HFF-Myc (cell line): ENCODE measurements around the gene NUDCD3.

ENCODE experiments used
- DNase-seq: peaks from one replicate; pipeline ENCODE4 v3.0.0-alpha.2; 2011; ENCODE audit warnings: low read depth; ENCODE audit errors: extremely low read depth
- H3K4me3 ChIP-seq: replicated peaks from 2 replicates; pipeline ENCODE4 v1.5.1; 2011; ENCODE audit warnings: low read depth, mild to moderate bottlenecking, control low read depth, low read length
- TF ChIP-seq, protein P1 (sequence below): IDR thresholded peaks from 2 replicates; pipeline ENCODE4 v1.5.1; 2012; ENCODE audit warnings: mild to moderate bottlenecking, low read depth, low read length, control low read depth; ENCODE audit errors: missing control alignments

Gene NUDCD3

DNA sequence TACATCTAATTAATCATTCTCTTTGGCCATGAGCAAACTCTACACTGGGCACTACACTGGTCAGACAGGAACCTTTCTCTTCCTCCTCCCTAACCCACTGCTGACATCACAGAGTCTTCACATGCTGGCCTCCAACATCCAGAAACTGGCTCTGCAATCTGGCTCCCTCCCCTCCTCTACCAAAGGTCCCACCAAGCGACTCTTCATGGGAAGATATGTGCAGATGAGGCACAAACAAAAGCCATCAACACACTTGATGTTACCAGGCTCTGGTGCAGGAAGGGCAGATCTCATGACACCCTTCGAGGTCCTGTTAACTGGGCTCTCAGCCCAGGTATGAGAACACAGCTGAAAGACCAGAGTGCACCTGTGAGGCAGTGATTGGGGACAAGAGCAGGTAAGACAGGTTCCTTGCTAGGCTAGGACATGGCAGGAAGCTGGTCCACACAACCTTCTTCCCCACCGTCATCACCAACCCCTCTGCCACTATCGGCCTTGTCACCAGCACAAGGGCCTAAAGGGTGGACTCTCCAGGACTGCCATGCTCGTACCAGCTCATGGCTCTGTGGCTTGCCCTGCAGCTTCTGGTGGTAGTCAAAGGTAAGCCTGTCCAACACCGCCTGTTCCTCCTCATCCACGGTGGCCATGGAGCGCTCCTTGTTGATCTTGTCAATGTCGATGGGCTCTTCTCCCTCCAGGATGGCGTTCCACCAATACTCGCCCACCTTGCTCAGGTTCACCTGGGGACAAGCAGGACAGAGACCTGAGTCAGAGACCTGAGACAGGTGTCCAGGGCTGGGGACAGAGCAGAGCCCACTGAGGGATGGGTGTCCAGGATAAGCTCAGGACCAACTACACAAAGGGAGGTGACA, 98.5 kb downstream of the NUDCD3 start:
- no peak overlapping the region for H3K4me3 ChIP-seq
- TF ChIP-seq, protein P1, sequence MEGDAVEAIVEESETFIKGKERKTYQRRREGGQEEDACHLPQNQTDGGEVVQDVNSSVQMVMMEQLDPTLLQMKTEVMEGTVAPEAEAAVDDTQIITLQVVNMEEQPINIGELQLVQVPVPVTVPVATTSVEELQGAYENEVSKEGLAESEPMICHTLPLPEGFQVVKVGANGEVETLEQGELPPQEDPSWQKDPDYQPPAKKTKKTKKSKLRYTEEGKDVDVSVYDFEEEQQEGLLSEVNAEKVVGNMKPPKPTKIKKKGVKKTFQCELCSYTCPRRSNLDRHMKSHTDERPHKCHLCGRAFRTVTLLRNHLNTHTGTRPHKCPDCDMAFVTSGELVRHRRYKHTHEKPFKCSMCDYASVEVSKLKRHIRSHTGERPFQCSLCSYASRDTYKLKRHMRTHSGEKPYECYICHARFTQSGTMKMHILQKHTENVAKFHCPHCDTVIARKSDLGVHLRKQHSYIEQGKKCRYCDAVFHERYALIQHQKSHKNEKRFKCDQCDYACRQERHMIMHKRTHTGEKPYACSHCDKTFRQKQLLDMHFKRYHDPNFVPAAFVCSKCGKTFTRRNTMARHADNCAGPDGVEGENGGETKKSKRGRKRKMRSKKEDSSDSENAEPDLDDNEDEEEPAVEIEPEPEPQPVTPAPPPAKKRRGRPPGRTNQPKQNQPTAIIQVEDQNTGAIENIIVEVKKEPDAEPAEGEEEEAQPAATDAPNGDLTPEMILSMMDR: no peak
- DNase-seq: no peak

DNA sequence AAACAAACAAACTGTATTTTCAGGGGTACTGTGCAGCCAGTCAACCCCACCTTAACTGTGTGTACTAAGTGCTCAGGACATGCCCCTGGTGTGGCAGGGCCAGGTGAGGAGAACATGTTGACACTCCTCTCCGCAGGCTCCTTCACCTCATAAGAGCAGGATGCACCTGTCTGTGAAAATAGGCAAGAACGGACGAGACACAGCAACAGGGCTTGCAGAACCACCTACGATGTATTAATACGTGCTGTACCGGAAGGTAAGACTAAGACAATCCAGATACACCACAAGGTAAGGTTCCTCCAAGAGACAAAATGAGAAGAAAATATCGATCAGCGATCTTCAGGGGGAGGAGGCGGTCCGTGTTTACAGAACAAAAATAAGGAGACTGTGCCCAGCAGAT, 99.3 kb downstream of the NUDCD3 start:
- no peak overlapping the region for H3K4me3 ChIP-seq
- DNase-seq: no peak
- TF ChIP-seq, protein P1: no peak

DNA sequence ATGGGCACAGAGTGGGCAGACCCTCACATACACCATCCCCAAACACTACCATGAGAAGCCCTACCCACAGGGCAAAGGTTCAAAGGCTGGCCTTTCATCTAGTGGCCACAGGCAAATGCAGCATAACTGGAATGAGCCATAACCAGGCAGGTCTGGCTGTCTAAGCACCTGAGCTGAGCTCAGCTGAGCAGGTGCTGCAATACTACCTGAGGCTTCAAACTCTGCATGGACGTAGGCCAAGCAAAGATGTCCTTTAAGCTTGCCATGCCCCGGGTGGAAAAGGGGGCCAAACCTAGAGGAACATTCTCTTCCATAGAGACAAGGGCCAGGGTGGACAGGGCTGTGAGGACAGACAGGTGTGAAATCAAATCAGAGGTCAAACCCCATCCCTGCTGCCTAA, 99.8 kb downstream of the NUDCD3 start:
- TF ChIP-seq, protein P1: no peak
- DNase-seq: no peak

DNA sequence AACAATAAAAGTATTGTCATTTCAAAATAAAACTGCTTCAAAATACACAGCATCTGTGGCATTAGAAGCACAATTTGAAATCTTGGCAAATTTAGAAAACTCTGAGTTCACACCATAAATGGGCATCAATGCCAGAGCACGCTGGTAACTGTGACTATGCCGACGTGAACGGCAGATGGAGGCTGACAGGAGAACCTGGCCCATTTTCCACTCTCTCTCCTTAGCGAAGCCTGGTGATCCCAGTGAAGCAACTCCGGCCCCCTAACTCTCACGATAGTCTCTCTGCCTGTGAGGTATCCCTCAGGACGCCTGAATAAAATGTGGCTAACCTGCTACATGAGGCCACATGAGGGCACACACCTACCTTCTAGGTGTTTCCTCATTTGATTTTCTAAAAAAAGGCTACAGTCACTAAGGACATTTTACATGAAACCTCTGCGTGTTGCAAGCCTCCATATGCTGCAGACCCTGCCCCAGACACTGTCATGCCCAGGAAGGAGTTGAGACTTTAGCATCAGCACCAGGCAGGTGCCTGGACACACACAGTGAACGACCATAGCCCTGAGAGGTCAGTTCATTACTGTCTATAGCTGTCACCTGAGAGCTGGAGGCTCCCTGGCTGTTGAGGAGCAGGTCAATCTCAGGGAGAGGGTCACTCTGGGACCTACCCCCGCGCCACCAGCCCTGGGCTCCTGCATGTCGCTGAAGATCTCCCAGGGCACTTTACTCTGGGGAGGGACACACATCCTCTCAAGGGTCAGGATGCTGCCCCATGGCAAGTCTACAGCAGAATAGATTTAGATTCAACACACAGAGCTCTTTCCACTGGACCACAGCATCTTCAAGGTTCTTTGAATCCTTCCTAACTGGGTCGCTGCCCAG, 102.1 kb downstream of the NUDCD3 start:
- no peak overlapping the region for H3K4me3 ChIP-seq
- TF ChIP-seq, protein P1: no peak
- DNase-seq: no peak

More for the DNA sequence above, 99.8 kb downstream of the NUDCD3 start:
- no peak overlapping the region for H3K4me3 ChIP-seq

DNA sequence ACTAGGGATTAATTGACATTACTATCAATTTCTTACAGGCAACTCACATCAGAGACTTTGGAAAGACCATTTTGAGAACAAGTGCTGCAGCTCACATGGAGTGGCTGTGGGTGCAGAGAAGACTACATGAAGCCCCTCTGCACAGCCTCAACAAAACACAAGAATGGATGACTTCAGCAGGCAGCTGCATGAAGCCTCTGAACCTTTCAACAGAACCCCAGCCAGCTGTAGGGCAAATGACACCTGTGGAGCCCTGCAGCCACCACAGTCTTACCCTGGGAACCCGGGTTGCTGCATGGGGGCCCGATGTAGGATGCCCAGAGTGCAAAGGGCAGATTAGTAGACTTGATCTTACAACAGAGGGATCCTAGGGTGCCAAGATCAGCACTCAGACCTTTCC, 103.1 kb downstream of the NUDCD3 start:
- no peak for DNase-seq
- H3K4me3 ChIP-seq: no peak overlapping the region
- TF ChIP-seq, protein P1: no peak

DNA sequence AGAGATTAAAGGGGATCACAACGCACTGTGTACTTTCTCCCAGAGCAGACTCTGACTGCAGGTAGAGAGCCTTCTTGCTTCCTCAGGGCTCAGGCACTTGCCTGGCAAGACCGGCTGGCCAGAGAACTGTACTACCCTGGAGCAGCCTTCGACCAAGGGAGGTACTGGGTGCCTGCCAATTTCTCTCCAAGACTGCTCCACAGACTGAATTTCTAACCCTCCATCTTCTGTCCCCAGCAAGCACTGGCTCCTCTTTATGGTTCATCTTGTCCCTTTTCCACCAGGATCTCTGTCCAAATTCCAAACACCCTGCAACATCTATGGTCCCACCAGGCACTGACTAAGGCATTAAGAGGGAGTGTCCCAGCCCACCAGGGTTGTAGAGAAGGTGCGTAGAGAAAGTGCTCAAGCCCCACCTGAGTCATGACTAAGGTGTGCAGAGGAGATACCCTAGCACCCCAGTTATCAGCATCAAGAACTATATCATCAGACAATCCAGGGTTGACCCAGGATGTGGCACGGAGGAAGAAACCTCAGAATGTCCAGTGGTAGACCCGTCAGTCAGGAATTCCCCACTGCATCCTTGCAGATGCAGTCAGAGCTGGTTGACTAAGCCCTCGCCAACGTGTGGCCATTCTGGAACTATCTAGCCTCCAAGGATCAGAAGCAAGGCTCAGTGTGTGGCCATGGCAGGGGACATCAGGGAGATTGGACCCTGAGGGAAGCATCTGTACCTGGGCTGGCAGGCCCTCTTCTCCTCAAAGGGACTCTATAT, 104.1 kb downstream of the NUDCD3 start:
- H3K4me3 ChIP-seq: no peak overlapping the region
- TF ChIP-seq, protein P1: no peak
- no peak for DNase-seq
